GM12873 (cell line): ENCODE results near the gene HEPN1.

Experiments
- CTCF ChIP-seq: IDR thresholded peaks from 2 replicates; pipeline ENCODE4 v1.5.1; 2012; ENCODE audit warnings: low read depth, mild to moderate bottlenecking, moderate library complexity, low read length, control low read depth; ENCODE audit not compliant: insufficient read depth; ENCODE audit errors: missing control alignments

Gene HEPN1

GRCh38 chr11:124879493-124880289, 39.4 kb upstream of the HEPN1 start:
- TF ChIP-seq CTCF = no peak

DNA sequence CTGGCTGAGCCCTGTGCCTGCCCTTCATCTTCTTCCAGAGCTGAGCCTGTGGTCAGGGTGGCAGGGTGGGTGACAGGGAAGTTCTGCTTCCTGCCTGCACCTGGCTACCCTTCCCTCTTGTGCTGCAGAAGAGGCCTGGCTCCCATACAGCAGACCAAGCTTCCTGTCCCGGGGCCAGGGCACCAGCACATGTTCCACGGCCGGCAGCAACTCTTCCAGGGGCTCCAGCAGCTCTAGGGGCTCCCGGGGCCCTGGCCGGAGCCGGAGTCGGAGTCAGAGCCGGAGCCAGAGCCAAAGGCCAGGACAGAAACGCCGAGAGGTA, 38.8 kb upstream of the HEPN1 start:
- no peak for TF ChIP-seq CTCF

DNA sequence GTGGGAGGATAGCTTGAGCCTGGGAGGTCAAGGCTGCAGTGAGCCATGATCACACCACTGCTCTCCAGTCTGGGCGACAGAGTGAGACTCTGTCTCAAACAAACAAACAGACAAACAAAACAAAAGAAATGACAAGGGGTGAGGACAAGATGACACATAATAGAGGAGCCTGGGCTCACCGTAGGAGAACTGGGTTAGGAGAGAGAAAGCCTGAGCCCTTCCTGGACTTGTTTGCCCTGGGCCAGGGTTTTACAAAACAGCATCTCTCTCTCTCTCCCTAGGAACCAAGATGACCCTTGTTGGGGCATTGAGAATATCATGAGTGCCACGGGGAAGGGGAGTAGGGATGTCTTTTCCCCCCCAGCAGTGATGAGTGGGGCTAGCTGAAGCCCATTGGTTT, 38.1 kb upstream of the HEPN1 start:
- no peak for TF ChIP-seq CTCF

DNA sequence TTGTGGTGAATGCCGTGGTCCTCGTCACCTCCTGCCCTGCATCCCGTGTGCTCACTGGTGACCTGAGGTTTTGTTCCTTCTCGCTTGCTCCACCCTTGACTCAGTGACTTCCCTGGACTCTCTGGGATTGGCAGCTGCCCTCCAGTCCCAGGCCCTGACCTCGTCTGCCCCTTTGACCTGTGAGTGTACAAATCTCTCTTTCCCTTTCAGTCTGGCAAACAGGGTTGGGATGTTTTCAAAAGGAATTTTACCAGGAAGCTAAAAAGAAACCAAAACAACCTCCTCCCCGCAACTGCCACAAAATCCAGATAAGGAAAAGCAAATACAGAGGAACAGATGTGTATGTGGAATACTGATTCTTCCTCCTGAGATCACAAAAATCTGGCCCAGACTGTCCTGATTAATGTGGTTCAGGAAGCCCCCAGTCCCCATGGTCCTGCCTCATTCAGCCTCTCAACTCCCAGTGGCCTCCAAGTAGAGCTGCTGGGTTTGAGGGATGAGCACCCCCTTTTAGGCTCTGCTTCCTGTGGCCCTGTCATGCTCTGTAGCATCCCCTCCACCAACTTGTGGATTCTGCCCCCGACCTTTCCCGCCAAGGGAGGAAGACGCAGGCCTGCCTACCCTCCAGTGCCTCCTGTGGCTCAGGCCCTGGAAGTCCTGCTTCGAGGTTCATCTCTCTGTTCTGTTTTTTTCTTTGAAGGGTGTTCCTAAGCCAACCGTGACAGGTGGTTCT, 36.5 kb upstream of the HEPN1 start:
- no peak for TF ChIP-seq CTCF

- no peak for TF ChIP-seq CTCF
Observed at GRCh38 chr11:124884340-124884739, 34.7 kb upstream of the HEPN1 start.

DNA sequence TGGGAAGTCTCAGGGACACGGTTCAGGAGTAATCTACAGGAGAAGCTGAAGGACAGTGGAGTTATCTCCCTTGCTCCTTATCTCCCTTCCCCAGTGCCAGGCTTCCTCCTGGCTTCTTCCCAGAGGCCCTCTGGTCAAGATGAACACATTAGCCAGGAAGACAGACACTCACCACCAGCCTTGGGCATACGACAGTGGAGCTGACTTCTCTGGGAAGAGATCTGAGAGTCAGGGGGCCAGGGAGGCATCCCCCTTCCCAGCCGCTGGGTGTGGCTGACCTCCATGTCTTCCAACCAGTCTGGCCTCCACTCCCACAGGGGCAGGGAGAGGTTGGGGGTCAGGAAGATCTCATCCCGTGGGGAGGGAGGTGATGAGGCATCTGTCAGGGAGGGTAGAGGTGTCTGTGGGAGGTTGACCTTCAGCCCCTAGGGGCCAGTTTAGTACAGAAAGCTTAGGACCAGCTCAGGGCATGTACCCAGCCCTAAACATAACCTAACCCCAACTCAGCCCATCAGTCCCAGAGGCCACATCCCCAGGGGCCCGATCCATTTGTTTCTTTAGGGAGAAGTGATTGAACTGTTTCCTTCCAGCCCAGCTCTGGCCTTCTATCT, 34.1 kb upstream of the HEPN1 start:
- TF ChIP-seq CTCF = no peak

GRCh38 chr11:124886476-124886875, 32.6 kb upstream of the HEPN1 start:
- no peak for TF ChIP-seq CTCF
